Measurements from ENCODE around the gene C6orf15. TPM values are rescaled to one million over a fixed set of nuclear protein-coding genes. Genes with fewer than 3 reads are reported as not detected.

Gene C6orf15
- total and polyA plus RNA-seq, 7 donors, result not detected

DNA sequence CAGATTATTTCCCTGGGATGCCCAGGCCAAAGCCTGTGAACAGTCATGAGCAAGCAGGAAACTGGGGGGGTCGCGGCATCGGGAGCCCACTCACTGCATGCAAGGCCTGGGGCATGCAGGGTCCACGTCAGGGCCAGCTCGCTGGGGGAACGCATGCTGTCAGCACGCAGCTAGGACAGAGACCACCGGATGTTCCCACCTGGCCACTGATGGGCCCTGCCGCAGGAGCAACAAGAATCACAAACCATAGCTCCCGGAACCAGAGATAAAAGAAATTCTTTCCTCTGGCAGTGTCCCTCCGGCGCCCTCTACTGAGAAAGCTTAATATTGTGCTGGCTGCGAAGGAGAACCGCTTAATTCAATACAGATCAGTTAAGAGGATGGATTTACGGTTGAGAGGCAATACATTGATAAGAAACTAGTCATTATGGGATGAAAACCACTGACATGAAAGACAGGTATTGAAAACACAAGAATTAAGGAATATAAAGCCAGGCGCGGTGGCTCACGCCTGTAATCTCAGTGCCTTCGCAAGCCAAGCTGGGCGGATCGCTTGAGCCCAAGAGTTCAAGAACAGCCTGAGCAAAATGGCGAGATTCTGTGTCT is 32.6 kb downstream of the C6orf15 start:
- Histone ChIP-seq H3K36me3 (no peaks in the 10 kb centered on the region), H3K9me3 (no peaks in the 10 kb centered on the region), H3K27me3 (peaks cover 0 to 31% (median 0%) of the 10 kb centered on the region in 3 donors), H3K4me1 (peaks cover 0 to 5% (median 4%) of the 10 kb centered on the region in 4 donors), H3K27ac (no peak overlapping the region), H3K4me3 (peak overlapping the region in 1 of 4 donors; percentile 19)
- peak; percentile 74 for DNase-seq
- 24 to 25% methylated on average over 22 of the region's 22 CpGs for WGBS, 2 donors
- TF ChIP-seq POLR2AphosphoS5 (IDR thresholded peaks at IDR 0.05), result no peak
- no peak for TF ChIP-seq EP300 (IDR thresholded peaks at IDR 0.05)
- peak; percentile 33 to 82 (median 61) for TF ChIP-seq CTCF (IDR thresholded peaks at IDR 0.05)
- no peak for TF ChIP-seq POLR2A (IDR thresholded peaks at IDR 0.05)
- intact Hi-C loops (cut with DNase I), result loop anchor here (10.0 kb wide), 1 partner anchor 335 kb away; the partner anchor contains the start of genes FLOT1 and IER3

DNA sequence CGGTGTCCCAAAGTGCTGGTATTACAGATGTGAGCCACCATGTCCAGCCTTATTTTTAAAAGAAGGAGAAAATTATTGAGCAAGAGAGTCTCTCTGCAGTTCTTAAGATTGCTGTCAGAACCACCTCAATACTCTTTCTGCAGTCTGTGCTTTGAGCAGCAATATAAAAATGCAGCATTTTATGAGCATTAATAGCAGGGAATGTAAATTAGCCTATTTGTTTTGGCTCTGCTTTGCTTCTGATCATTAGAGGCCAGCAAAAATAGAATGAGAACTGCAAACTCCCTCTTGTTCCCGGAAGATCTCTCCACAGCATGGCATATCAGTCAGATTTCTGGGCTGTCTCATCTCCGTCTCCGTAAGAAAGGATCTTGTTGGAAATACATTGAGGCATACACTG is 35.8 kb downstream of the C6orf15 start:
- WGBS, 2 donors, result 90 to 91% methylated on average over 4 of the region's 4 CpGs
- peaks cover 0 to 28% (median 0%) of the 10 kb centered on the region in 3 donors for H3K27me3 ChIP-seq
- TF ChIP-seq EP300 (IDR thresholded peaks at IDR 0.05) (no peak), CTCF (IDR thresholded peaks at IDR 0.05) (no peak), POLR2AphosphoS5 (IDR thresholded peaks at IDR 0.05) (no peak), POLR2A (IDR thresholded peaks at IDR 0.05) (no peak)

GRCh38 chr6:31075528-31075927 is 36.8 kb downstream of the C6orf15 start:
- no peaks in the 10 kb centered on the region for H3K36me3 ChIP-seq
- intact Hi-C loops (cut with DNase I), result no loop called here
- H3K4me3 ChIP-seq, result no peak overlapping the region

More for the DNA sequence above, 35.8 kb downstream of the C6orf15 start:
- DNase-seq, result no peak
- intact Hi-C loops (cut with DNase I), result no loop called here
- Histone ChIP-seq H3K4me3 (no peak overlapping the region), H3K27ac (no peak overlapping the region), H3K4me1 (peaks cover 0 to 22% (median 19%) of the 10 kb centered on the region in 4 donors), H3K36me3 (no peaks in the 10 kb centered on the region), H3K9me3 (no peaks in the 10 kb centered on the region)

DNA sequence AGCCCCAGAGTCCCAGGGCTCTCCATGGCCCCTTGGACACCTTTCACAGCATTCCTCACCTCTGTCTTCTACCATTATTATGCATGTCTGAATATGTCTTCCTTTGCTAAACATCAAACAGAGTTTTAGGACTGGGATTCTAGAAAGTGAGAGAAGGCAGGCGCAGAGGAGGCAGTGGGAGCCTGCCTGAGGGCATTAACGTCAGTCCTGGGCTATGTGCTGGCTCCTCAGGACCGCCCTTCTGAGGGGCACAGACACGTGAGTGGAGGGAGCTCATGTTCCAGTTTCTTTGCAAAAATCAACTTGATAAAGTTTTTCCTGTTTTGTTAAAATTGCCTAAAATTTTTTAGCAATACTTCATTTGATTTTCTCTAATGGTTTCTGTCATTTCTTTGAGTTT is 38.0 kb downstream of the C6orf15 start:
- Histone ChIP-seq H3K4me1 (peaks cover 0 to 19% (median 15%) of the 10 kb centered on the region in 4 donors), H3K27me3 (peaks cover 0 to 9% (median 0%) of the 10 kb centered on the region in 3 donors), H3K36me3 (no peaks in the 10 kb centered on the region), H3K27ac (no peak overlapping the region), H3K4me3 (no peak overlapping the region), H3K9me3 (no peaks in the 10 kb centered on the region)
- WGBS, 2 donors, result 85 to 88% methylated on average over 4 of the region's 4 CpGs
- DNase-seq, result no peak
- TF ChIP-seq CTCF (IDR thresholded peaks at IDR 0.05), result no peak
- TF ChIP-seq POLR2AphosphoS5 (IDR thresholded peaks at IDR 0.05), result no peak
- TF ChIP-seq EP300 (IDR thresholded peaks at IDR 0.05), result no peak
- no peak for TF ChIP-seq POLR2A (IDR thresholded peaks at IDR 0.05)
- intact Hi-C loops (cut with DNase I), result loop anchor here (5.0 kb wide), 1 partner anchor 247 kb away; no protein-coding TSS in a partner anchor

More at GRCh38 chr6:31075528-31075927, 36.8 kb downstream of the C6orf15 start:
- peaks cover 0 to 17% (median 0%) of the 10 kb centered on the region in 3 donors for H3K27me3 ChIP-seq
- 94 to 99% methylated on average over 1 of the region's 1 CpG for WGBS, 2 donors
- TF ChIP-seq CTCF (IDR thresholded peaks at IDR 0.05) (no peak), POLR2A (IDR thresholded peaks at IDR 0.05) (no peak), POLR2AphosphoS5 (IDR thresholded peaks at IDR 0.05) (no peak), EP300 (IDR thresholded peaks at IDR 0.05) (no peak)
- no peak for DNase-seq
- H3K9me3 ChIP-seq, result no peaks in the 10 kb centered on the region
- H3K27ac ChIP-seq, result no peak overlapping the region
- peaks cover 0 to 22% (median 19%) of the 10 kb centered on the region in 4 donors for H3K4me1 ChIP-seq

Measured in sigmoid colon (tissue), 7 donors.